ENCODE measurements around the gene INTS3. TPM values are rescaled to one million over a fixed set of nuclear protein-coding genes. Genes with fewer than 3 reads are reported as not detected.

The INTS3 gene
- total and polyA plus RNA-seq, 2 of the 8 experiments (the other 6 are each of a cell fraction or from before 2014, with no cell fraction given), result 66.8 to 93.2 TPM

DNA sequence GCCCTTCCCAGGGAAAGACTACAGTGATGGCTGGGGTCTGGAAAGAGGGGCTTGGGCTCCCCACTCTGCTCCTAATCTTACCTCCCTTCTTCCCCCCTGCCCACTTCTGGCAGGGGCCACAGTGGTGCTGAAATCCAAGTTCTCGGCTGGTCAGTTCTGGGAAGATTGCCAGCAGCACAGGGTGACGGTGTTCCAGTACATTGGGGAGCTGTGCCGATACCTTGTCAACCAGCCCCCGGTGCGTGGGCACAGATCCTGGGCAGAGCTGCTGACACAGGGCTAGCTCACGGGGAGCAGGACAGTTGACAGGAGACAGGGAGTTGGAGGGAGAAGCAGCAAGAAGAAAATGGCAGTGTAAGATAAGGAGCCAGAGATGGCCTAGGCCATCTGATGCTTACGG lies 49.8 kb downstream of the INTS3 start (continued):
- TF ChIP-seq, protein P1, sequence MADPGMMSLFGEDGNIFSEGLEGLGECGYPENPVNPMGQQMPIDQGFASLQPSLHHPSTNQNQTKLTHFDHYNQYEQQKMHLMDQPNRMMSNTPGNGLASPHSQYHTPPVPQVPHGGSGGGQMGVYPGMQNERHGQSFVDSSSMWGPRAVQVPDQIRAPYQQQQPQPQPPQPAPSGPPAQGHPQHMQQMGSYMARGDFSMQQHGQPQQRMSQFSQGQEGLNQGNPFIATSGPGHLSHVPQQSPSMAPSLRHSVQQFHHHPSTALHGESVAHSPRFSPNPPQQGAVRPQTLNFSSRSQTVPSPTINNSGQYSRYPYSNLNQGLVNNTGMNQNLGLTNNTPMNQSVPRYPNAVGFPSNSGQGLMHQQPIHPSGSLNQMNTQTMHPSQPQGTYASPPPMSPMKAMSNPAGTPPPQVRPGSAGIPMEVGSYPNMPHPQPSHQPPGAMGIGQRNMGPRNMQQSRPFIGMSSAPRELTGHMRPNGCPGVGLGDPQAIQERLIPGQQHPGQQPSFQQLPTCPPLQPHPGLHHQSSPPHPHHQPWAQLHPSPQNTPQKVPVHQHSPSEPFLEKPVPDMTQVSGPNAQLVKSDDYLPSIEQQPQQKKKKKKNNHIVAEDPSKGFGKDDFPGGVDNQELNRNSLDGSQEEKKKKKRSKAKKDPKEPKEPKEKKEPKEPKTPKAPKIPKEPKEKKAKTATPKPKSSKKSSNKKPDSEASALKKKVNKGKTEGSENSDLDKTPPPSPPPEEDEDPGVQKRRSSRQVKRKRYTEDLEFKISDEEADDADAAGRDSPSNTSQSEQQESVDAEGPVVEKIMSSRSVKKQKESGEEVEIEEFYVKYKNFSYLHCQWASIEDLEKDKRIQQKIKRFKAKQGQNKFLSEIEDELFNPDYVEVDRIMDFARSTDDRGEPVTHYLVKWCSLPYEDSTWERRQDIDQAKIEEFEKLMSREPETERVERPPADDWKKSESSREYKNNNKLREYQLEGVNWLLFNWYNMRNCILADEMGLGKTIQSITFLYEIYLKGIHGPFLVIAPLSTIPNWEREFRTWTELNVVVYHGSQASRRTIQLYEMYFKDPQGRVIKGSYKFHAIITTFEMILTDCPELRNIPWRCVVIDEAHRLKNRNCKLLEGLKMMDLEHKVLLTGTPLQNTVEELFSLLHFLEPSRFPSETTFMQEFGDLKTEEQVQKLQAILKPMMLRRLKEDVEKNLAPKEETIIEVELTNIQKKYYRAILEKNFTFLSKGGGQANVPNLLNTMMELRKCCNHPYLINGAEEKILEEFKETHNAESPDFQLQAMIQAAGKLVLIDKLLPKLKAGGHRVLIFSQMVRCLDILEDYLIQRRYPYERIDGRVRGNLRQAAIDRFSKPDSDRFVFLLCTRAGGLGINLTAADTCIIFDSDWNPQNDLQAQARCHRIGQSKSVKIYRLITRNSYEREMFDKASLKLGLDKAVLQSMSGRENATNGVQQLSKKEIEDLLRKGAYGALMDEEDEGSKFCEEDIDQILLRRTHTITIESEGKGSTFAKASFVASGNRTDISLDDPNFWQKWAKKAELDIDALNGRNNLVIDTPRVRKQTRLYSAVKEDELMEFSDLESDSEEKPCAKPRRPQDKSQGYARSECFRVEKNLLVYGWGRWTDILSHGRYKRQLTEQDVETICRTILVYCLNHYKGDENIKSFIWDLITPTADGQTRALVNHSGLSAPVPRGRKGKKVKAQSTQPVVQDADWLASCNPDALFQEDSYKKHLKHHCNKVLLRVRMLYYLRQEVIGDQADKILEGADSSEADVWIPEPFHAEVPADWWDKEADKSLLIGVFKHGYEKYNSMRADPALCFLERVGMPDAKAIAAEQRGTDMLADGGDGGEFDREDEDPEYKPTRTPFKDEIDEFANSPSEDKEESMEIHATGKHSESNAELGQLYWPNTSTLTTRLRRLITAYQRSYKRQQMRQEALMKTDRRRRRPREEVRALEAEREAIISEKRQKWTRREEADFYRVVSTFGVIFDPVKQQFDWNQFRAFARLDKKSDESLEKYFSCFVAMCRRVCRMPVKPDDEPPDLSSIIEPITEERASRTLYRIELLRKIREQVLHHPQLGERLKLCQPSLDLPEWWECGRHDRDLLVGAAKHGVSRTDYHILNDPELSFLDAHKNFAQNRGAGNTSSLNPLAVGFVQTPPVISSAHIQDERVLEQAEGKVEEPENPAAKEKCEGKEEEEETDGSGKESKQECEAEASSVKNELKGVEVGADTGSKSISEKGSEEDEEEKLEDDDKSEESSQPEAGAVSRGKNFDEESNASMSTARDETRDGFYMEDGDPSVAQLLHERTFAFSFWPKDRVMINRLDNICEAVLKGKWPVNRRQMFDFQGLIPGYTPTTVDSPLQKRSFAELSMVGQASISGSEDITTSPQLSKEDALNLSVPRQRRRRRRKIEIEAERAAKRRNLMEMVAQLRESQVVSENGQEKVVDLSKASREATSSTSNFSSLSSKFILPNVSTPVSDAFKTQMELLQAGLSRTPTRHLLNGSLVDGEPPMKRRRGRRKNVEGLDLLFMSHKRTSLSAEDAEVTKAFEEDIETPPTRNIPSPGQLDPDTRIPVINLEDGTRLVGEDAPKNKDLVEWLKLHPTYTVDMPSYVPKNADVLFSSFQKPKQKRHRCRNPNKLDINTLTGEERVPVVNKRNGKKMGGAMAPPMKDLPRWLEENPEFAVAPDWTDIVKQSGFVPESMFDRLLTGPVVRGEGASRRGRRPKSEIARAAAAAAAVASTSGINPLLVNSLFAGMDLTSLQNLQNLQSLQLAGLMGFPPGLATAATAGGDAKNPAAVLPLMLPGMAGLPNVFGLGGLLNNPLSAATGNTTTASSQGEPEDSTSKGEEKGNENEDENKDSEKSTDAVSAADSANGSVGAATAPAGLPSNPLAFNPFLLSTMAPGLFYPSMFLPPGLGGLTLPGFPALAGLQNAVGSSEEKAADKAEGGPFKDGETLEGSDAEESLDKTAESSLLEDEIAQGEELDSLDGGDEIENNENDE (IDR thresholded peaks at IDR 0.05; ENCODE audit: insufficient replicate concordance, low read length), result no peak
- no peak for TF ChIP-seq NRF1 (IDR thresholded peaks at IDR 0.05; ENCODE audit: low read depth, low read length)
- no peak for TF ChIP-seq EZH2 (IDR thresholded peaks at IDR 0.05; ENCODE audit: low read depth, low read length, severe bottlenecking)
- no peak for TF ChIP-seq SP1 (IDR thresholded peaks at IDR 0.05; ENCODE audit: low read depth, low read length)
- no peak for TF ChIP-seq JUN (IDR thresholded peaks at IDR 0.05; ENCODE audit: low read depth, low read length)
- TF ChIP-seq SUZ12 (IDR thresholded peaks at IDR 0.05; ENCODE audit: low read length), result no peak
- no peak for TF ChIP-seq POLR2AphosphoS5 (IDR thresholded peaks at IDR 0.05; ENCODE audit: low read depth, low read length)
- no peak for TF ChIP-seq JUND (IDR thresholded peaks at IDR 0.05; ENCODE audit: low read length)
- no peak for TF ChIP-seq CBX8 (IDR thresholded peaks at IDR 0.05; ENCODE audit: borderline replicate concordance, low read depth, low read length)

Measured in H1 (cell line).